Stimulated activated CD4-positive, alpha-beta T cell treated with anti-CD3 and anti-CD28 coated beads, Interleukin-4, amount 100 ng/mL, for 4 hours (primary cell): Measurements from ENCODE around the gene VPS37D.
"Not testable (repeated sequence)": the region's sequence is repeated elsewhere in the genome, so short reads cannot be mapped to it uniquely, and the experiment has no call there.

Experiments used
- DNase-seq, 2 experiments: peaks; one replicate each; pipeline ENCODE4 v3.0.0-alpha.2; 2020

Gene VPS37D

GRCh38 chr7:73667344-73668102 is at the start of gene VPS37D:
Gene VPS37D (plus strand): TSS chr7:73667831. CDS start chr7:73667959, 128 bp downstream.
- DNase-seq = peak; percentile 87 to 96

GRCh38 chr7:73618538-73618937 is 49.1 kb upstream of the VPS37D start:
- no peak for DNase-seq

GRCh38 chr7:73619394-73619793 is 48.2 kb upstream of the VPS37D start:
- DNase-seq = not testable (repeated sequence)

- DNase-seq = no peak
These were observed 46.2 kb upstream of the VPS37D start for GRCh38 chr7:73621168-73622063.

GRCh38 chr7:73622527-73622908 is 45.1 kb upstream of the VPS37D start:
- no peak for DNase-seq

GRCh38 chr7:73622909-73623797 is 44.5 kb upstream of the VPS37D start:
- no peak for DNase-seq

GRCh38 chr7:73623798-73624668 is 43.6 kb upstream of the VPS37D start, which contains the start of gene MLXIPL:
Gene MLXIPL (minus strand): TSS chr7:73624522. CDS start chr7:73624492, 30 bp downstream.
- peak; percentile 35 to 58 for DNase-seq

GRCh38 chr7:73624669-73625001 is 43.0 kb upstream of the VPS37D start:
- no peak for DNase-seq

GRCh38 chr7:73625276-73625675 is 42.4 kb upstream of the VPS37D start:
- no peak for DNase-seq

- no peak for DNase-seq
These were observed 40.8 kb upstream of the VPS37D start for GRCh38 chr7:73626814-73627213.

GRCh38 chr7:73628504-73628903 is 39.1 kb upstream of the VPS37D start:
- no peak for DNase-seq

- DNase-seq = no peak
These were observed 36.1 kb upstream of the VPS37D start for GRCh38 chr7:73631558-73631957.

- DNase-seq = no peak
These were observed 34.3 kb upstream of the VPS37D start for GRCh38 chr7:73633323-73633722.

- no peak for DNase-seq
These were observed 33.8 kb upstream of the VPS37D start for GRCh38 chr7:73633844-73634243.

GRCh38 chr7:73635428-73636200 is 32.0 kb upstream of the VPS37D start:
- no peak for DNase-seq

GRCh38 chr7:73638911-73639310 is 28.7 kb upstream of the VPS37D start:
- no peak for DNase-seq

GRCh38 chr7:73642834-73643233 is 24.8 kb upstream of the VPS37D start:
- no peak for DNase-seq

GRCh38 chr7:73644688-73645286 is 22.8 kb upstream of the VPS37D start:
- DNase-seq = no peak

- no peak for DNase-seq
These were observed 21.9 kb upstream of the VPS37D start for GRCh38 chr7:73645643-73646174.
